Measurements from ENCODE around the gene DYNLL2. TPM values are rescaled to one million over a fixed set of nuclear protein-coding genes. Genes with fewer than 3 reads are reported as not detected.
"Not testable (repeated sequence)": the region's sequence is repeated elsewhere in the genome, so short reads cannot be mapped to it uniquely, and the experiment has no call there.

The DYNLL2 gene
- total RNA-seq, 1 donor from 2014 or later = 29.4 TPM

GRCh38 chr17:58040386-58040785 is 42.8 kb upstream of the DYNLL2 start:
- no peak overlapping the region for H3K4me3 Mint-ChIP-seq (ENCODE audit: unreplicated experiment)
- no peaks in the 10 kb centered on the region for H3K36me3 Mint-ChIP-seq (ENCODE audit: low read depth, unreplicated experiment)
- Histone ChIP-seq H3K4me2 (ENCODE audit: low read length) (no peak overlapping the region), H3K79me2 (ENCODE audit: insufficient read depth, low read length) (no peaks in the 10 kb centered on the region), H3K4me1 (ENCODE audit: insufficient read depth, low read length) (no peaks in the 10 kb centered on the region), H3K9me3 (ENCODE audit: insufficient read depth, low read depth, low read length) (no peaks in the 10 kb centered on the region), H3K36me3 (ENCODE audit: insufficient read depth, low read length) (no peaks in the 10 kb centered on the region), H3K4me3 (ENCODE audit: insufficient read depth, low read depth, low read length) (no peak overlapping the region), H3K27ac (ENCODE audit: low read depth, low read length) (no peak overlapping the region), H4K20me1 (ENCODE audit: insufficient read depth, low read length) (no peaks in the 10 kb centered on the region), H2AFZ (ENCODE audit: low read depth, low read length) (no peak overlapping the region), H3K27me3 (ENCODE audit: insufficient read depth, low read length) (peaks cover 19% of the 10 kb centered on the region), H3K9ac (ENCODE audit: low read length) (no peak overlapping the region)
- FAIRE-seq (no peak), DNase-seq (ENCODE audit: low read depth) (no peak)
- H3K9me3 Mint-ChIP-seq (ENCODE audit: unreplicated experiment) = peaks cover 11% of the 10 kb centered on the region
- peaks cover 45% of the 10 kb centered on the region for H3K27me3 Mint-ChIP-seq (ENCODE audit: low read depth, unreplicated experiment)
- TF ChIP-seq CTCF (IDR thresholded peaks at IDR 0.05; ENCODE audit: insufficient read depth, low read depth, low read length) (no peak), EZH2 (IDR thresholded peaks at IDR 0.05; ENCODE audit: insufficient read depth, low read length) (no peak)
- H3K27ac Mint-ChIP-seq (ENCODE audit: unreplicated experiment) = no peak overlapping the region
- no peaks in the 10 kb centered on the region for H3K4me1 Mint-ChIP-seq (ENCODE audit: low read depth, unreplicated experiment)

- Histone ChIP-seq H3K9ac (ENCODE audit: low read length) (no peak overlapping the region), H4K20me1 (ENCODE audit: insufficient read depth, low read length) (no peaks in the 10 kb centered on the region), H3K36me3 (ENCODE audit: insufficient read depth, low read length) (no peaks in the 10 kb centered on the region), H2AFZ (ENCODE audit: low read depth, low read length) (no peak overlapping the region), H3K27me3 (ENCODE audit: insufficient read depth, low read length) (peaks cover 19% of the 10 kb centered on the region), H3K4me2 (ENCODE audit: low read length) (no peak overlapping the region), H3K9me3 (ENCODE audit: insufficient read depth, low read depth, low read length) (no peaks in the 10 kb centered on the region), H3K27ac (ENCODE audit: low read depth, low read length) (no peak overlapping the region), H3K79me2 (ENCODE audit: insufficient read depth, low read length) (no peaks in the 10 kb centered on the region), H3K4me3 (ENCODE audit: insufficient read depth, low read depth, low read length) (no peak overlapping the region), H3K4me1 (ENCODE audit: insufficient read depth, low read length) (no peaks in the 10 kb centered on the region)
- Mint-ChIP-seq H3K4me1 (ENCODE audit: low read depth, unreplicated experiment) (no peaks in the 10 kb centered on the region), H3K9me3 (ENCODE audit: unreplicated experiment) (peaks cover 11% of the 10 kb centered on the region), H3K4me3 (ENCODE audit: unreplicated experiment) (no peak overlapping the region), H3K27me3 (ENCODE audit: low read depth, unreplicated experiment) (peaks cover 47% of the 10 kb centered on the region), H3K36me3 (ENCODE audit: low read depth, unreplicated experiment) (no peaks in the 10 kb centered on the region), H3K27ac (ENCODE audit: unreplicated experiment) (no peak overlapping the region)
- FAIRE-seq (no peak), DNase-seq (ENCODE audit: low read depth) (no peak)
- no peak for TF ChIP-seq CTCF (IDR thresholded peaks at IDR 0.05; ENCODE audit: insufficient read depth, low read depth, low read length)
- no peak for TF ChIP-seq EZH2 (IDR thresholded peaks at IDR 0.05; ENCODE audit: insufficient read depth, low read length)
These were observed 42.1 kb upstream of the DYNLL2 start for GRCh38 chr17:58041161-58041560.

GRCh38 chr17:58043221-58044181 is 39.7 kb upstream of the DYNLL2 start:
- Histone ChIP-seq H3K4me3 (ENCODE audit: insufficient read depth, low read depth, low read length) (no peak overlapping the region), H4K20me1 (ENCODE audit: insufficient read depth, low read length) (no peaks in the 10 kb centered on the region), H2AFZ (ENCODE audit: low read depth, low read length) (no peak overlapping the region), H3K9me3 (ENCODE audit: insufficient read depth, low read depth, low read length) (no peaks in the 10 kb centered on the region), H3K9ac (ENCODE audit: low read length) (no peak overlapping the region), H3K27me3 (ENCODE audit: insufficient read depth, low read length) (peaks cover 16% of the 10 kb centered on the region), H3K4me1 (ENCODE audit: insufficient read depth, low read length) (no peaks in the 10 kb centered on the region), H3K79me2 (ENCODE audit: insufficient read depth, low read length) (no peaks in the 10 kb centered on the region), H3K27ac (ENCODE audit: low read depth, low read length) (no peak overlapping the region), H3K36me3 (ENCODE audit: insufficient read depth, low read length) (no peaks in the 10 kb centered on the region), H3K4me2 (ENCODE audit: low read length) (no peak overlapping the region)
- no peak for FAIRE-seq
- TF ChIP-seq CTCF (IDR thresholded peaks at IDR 0.05; ENCODE audit: insufficient read depth, low read depth, low read length) = no peak
- no peak for TF ChIP-seq EZH2 (IDR thresholded peaks at IDR 0.05; ENCODE audit: insufficient read depth, low read length)
- no peak for DNase-seq (ENCODE audit: low read depth)
- Mint-ChIP-seq H3K36me3 (ENCODE audit: low read depth, unreplicated experiment) (no peaks in the 10 kb centered on the region), H3K27ac (ENCODE audit: unreplicated experiment) (no peak overlapping the region), H3K27me3 (ENCODE audit: low read depth, unreplicated experiment) (peaks cover 55% of the 10 kb centered on the region), H3K4me3 (ENCODE audit: unreplicated experiment) (no peak overlapping the region), H3K9me3 (ENCODE audit: unreplicated experiment) (peaks cover 11% of the 10 kb centered on the region), H3K4me1 (ENCODE audit: low read depth, unreplicated experiment) (no peaks in the 10 kb centered on the region)

GRCh38 chr17:58044256-58044655 is 39.0 kb upstream of the DYNLL2 start:
- not testable (repeated sequence) for H3K36me3 Mint-ChIP-seq (ENCODE audit: low read depth, unreplicated experiment); H3K27ac ChIP-seq (ENCODE audit: low read depth, low read length); H3K4me3 Mint-ChIP-seq (ENCODE audit: unreplicated experiment); DNase-seq (ENCODE audit: low read depth); H3K9me3 ChIP-seq (ENCODE audit: insufficient read depth, low read depth, low read length); H3K4me3 ChIP-seq (ENCODE audit: insufficient read depth, low read depth, low read length); H4K20me1 ChIP-seq (ENCODE audit: insufficient read depth, low read length); FAIRE-seq; H3K4me1 ChIP-seq (ENCODE audit: insufficient read depth, low read length); H3K4me1 Mint-ChIP-seq (ENCODE audit: low read depth, unreplicated experiment); H3K36me3 ChIP-seq (ENCODE audit: insufficient read depth, low read length); H3K27ac Mint-ChIP-seq (ENCODE audit: unreplicated experiment); H3K9ac ChIP-seq (ENCODE audit: low read length); H3K4me2 ChIP-seq (ENCODE audit: low read length); H3K79me2 ChIP-seq (ENCODE audit: insufficient read depth, low read length); H2AFZ ChIP-seq (ENCODE audit: low read depth, low read length)
- peaks cover 16% of the 10 kb centered on the region for H3K27me3 ChIP-seq (ENCODE audit: insufficient read depth, low read length)
- Mint-ChIP-seq H3K9me3 (ENCODE audit: unreplicated experiment) (peaks cover 11% of the 10 kb centered on the region), H3K27me3 (ENCODE audit: low read depth, unreplicated experiment) (peaks cover 52% of the 10 kb centered on the region)

Measured in astrocyte (in vitro differentiated cells and primary cell).